Measurements from ENCODE around the gene COG7.

DNA sequence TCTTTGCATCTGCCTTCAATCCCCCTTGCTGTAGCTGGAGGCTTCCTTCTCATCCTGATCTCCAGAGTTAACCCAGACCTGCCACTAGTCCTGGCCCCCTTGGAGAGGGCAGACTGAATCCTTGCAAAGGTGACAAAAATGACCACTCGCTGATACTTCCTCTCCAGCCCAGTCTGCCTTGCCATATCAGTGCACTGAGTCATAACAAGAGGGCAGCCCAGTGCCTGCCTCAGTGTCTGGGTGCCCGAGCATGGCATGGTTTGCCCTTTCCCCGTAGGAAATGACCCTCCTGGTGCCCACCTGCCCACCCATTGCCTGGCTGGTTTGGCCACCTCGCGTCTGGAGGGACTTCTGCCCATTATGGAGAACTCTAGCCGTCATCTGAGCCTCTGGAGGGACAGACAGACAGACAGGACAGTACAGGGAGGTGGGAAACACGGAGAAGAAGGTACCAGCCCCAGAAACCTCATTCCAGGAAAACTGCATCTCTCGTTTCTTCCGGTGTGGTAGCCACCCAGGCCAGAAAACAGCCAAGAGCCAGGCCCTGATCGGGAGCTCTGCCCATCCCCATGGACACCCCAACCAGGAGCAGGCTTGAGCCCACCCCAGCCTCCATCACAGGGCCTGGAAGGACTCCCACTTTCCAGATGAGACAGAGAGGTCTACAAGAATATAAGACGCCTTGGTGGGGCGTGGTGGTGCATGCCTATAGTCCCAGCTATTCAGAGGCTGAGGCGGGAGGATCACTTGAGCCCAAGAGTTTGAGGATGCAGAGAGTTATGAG lies 79.4 kb downstream of the COG7 start:
- TF ChIP-seq, protein P1, sequence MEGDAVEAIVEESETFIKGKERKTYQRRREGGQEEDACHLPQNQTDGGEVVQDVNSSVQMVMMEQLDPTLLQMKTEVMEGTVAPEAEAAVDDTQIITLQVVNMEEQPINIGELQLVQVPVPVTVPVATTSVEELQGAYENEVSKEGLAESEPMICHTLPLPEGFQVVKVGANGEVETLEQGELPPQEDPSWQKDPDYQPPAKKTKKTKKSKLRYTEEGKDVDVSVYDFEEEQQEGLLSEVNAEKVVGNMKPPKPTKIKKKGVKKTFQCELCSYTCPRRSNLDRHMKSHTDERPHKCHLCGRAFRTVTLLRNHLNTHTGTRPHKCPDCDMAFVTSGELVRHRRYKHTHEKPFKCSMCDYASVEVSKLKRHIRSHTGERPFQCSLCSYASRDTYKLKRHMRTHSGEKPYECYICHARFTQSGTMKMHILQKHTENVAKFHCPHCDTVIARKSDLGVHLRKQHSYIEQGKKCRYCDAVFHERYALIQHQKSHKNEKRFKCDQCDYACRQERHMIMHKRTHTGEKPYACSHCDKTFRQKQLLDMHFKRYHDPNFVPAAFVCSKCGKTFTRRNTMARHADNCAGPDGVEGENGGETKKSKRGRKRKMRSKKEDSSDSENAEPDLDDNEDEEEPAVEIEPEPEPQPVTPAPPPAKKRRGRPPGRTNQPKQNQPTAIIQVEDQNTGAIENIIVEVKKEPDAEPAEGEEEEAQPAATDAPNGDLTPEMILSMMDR (IDR thresholded peaks at IDR 0.05), result no peak
- no peak for TF ChIP-seq NFE2L1 (CRISPR knock-in tag; IDR thresholded peaks at IDR 0.05)
- TF ChIP-seq, protein P2, sequence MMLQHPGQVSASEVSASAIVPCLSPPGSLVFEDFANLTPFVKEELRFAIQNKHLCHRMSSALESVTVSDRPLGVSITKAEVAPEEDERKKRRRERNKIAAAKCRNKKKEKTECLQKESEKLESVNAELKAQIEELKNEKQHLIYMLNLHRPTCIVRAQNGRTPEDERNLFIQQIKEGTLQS (CRISPR knock-in tag; conservative IDR thresholded peaks at IDR 0.05), result no peak
- TF ChIP-seq ZNF232 (CRISPR knock-in tag; IDR thresholded peaks at IDR 0.05), result no peak
- TF ChIP-seq, protein P3, sequence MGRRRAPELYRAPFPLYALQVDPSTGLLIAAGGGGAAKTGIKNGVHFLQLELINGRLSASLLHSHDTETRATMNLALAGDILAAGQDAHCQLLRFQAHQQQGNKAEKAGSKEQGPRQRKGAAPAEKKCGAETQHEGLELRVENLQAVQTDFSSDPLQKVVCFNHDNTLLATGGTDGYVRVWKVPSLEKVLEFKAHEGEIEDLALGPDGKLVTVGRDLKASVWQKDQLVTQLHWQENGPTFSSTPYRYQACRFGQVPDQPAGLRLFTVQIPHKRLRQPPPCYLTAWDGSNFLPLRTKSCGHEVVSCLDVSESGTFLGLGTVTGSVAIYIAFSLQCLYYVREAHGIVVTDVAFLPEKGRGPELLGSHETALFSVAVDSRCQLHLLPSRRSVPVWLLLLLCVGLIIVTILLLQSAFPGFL (CRISPR knock-in tag; IDR thresholded peaks at IDR 0.05; ENCODE audit: borderline replicate concordance), result no peak
- TF ChIP-seq, protein P4, sequence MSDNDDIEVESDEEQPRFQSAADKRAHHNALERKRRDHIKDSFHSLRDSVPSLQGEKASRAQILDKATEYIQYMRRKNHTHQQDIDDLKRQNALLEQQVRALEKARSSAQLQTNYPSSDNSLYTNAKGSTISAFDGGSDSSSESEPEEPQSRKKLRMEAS (CRISPR knock-in tag; IDR thresholded peaks at IDR 0.05), result no peak
- TF ChIP-seq, protein P5, sequence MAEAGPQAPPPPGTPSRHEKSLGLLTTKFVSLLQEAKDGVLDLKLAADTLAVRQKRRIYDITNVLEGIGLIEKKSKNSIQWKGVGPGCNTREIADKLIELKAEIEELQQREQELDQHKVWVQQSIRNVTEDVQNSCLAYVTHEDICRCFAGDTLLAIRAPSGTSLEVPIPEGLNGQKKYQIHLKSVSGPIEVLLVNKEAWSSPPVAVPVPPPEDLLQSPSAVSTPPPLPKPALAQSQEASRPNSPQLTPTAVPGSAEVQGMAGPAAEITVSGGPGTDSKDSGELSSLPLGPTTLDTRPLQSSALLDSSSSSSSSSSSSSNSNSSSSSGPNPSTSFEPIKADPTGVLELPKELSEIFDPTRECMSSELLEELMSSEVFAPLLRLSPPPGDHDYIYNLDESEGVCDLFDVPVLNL (CRISPR knock-in tag; IDR thresholded peaks at IDR 0.05; ENCODE audit: borderline replicate concordance, low read depth), result no peak
- TF ChIP-seq NR2C2 (CRISPR knock-in tag; IDR thresholded peaks at IDR 0.05), result no peak
